Prostate gland (tissue), 2 donors: ENCODE measurements around the gene NTM. TPM values are rescaled to one million over a fixed set of nuclear protein-coding genes. Genes with fewer than 3 reads are reported as not detected.

Experiments
- DNase-seq: peaks from one replicate; pipeline ENCODE4 v3.0.0-alpha.2; 2019; ENCODE audit warnings: low spot score
- H3K27ac ChIP-seq, 2 donors: fragments of 200-600 bp; sonication (generic); 2 replicates each; pipeline ENCODE4 v1.5.1; 2017 to 2019
- H3K27me3 ChIP-seq: fragments of 200-600 bp; sonication (generic); replicated peaks from 2 replicates; pipeline ENCODE4 v1.5.1; 2019; ENCODE audit not compliant: insufficient read depth
- H3K36me3 ChIP-seq, 2 donors: fragments of 200-600 bp; sonication (generic); 1 replicate in 1 of 2; 2 replicates in 1 of 2; pipeline versions ENCODE4 v1.5.1 to v1.8.1; 2017 to 2019
- H3K4me1 ChIP-seq: fragments of 200-600 bp; sonication (generic); replicated peaks from 2 replicates; pipeline ENCODE4 v1.5.1; 2019
- H3K4me3 ChIP-seq, 2 donors: fragments of 200-600 bp; sonication (generic); 2 replicates each; pipeline ENCODE4 v1.5.1; 2017 to 2019
- H3K9me3 ChIP-seq: fragments of 200-600 bp; sonication (generic); 2 replicates; pipeline ENCODE4 v1.5.1; 2017
- CTCF ChIP-seq, 4 experiments: fragments of 200-600 bp in 2 of 4; fragments of 450-650 bp in 2 of 4; sonication (generic) in 2 of 4; IDR thresholded peaks; 1 replicate in 3 of 4; 2 replicates in 1 of 4; pipeline ENCODE4 v1.5.1; 2016 to 2019; ENCODE audit warnings: antibody characterized with exemption in 4 of 4, mild to moderate bottlenecking in 2 of 4, moderate library complexity in 2 of 4
- POLR2A ChIP-seq: fragments of 450-650 bp; IDR thresholded peaks from one replicate; pipeline ENCODE4 v1.6.1; 2016; ENCODE audit warnings: antibody characterized with exemption, mild to moderate bottlenecking
- POLR2AphosphoS5 ChIP-seq: sonication (generic); formaldehyde crosslinking; IDR thresholded peaks from one replicate; pipeline ENCODE4 v1.6.1; 2017; ENCODE audit warnings: antibody characterized with exemption
- WGBS: methylation state at CpG from one replicate; pipeline ENCODE4 v1.1.5; 2018; 5-methylcytosine and 5-hydroxymethylcytosine counted together
- intact Hi-C: fragments of 100-400 bp; cut with DNase I; formaldehyde crosslinking; loops from one replicate; pipeline ENCODE4 v1.14.2; 2022
- total RNA-seq, 2 donors: library from RNA; depleted of rRNA; stranded (reverse); fragments of >200 nt; gene quantifications; one replicate each; pipeline ENCODE4 v1.1.0, GENCODE V29; 2016

The NTM gene
- total RNA-seq, 2 donors from 2014 or later: 7.4 TPM; not detected in 1

DNA sequence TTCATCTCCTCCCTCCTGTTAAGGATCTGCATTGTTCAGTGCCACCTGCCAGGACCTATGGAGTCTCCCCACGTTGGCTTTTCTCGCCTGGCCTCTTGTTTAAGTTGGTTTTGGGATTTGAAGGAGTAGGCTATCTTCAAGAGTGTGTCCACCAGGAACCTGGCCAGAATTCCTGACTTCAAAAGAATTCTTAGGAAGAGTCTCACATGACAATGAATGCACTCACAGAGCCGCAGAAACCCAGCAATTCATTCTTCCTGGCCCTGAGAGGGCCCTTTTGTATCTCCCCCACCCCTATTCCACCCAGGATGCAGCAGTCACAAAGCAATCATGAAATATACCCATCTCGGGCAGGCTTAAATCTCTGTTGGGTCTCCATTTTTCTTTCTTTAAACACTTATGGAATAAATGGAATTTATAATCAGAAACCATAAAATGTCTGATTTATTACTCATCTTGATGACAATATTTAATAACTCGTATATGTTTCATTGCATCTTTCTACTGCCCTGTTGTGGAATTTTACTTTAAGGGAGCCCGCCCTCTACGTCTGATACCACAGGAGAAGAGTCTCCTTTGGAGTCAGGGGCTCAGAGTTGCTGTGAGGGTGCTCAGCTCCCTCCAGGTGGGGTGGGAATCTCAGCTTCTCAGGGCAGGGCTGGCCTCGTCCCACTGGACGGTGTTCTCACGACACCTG, 507.0 kb downstream of the NTM start:
- Histone ChIP-seq H3K27me3 (no peaks in the 10 kb centered on the region), H3K4me1 (no peaks in the 10 kb centered on the region), H3K4me3 (no peak overlapping the region), H3K9me3 (no peaks in the 10 kb centered on the region), H3K27ac (no peak overlapping the region), H3K36me3 (no peaks in the 10 kb centered on the region)
- intact Hi-C loops: no loop called here
- no peak for TF ChIP-seq POLR2AphosphoS5
- no peak for TF ChIP-seq POLR2A
- TF ChIP-seq CTCF (IDR thresholded peaks at IDR 0.05): no peak
- 71% methylated on average over 10 of the region's 10 CpGs for WGBS
- DNase-seq: no peak

DNA sequence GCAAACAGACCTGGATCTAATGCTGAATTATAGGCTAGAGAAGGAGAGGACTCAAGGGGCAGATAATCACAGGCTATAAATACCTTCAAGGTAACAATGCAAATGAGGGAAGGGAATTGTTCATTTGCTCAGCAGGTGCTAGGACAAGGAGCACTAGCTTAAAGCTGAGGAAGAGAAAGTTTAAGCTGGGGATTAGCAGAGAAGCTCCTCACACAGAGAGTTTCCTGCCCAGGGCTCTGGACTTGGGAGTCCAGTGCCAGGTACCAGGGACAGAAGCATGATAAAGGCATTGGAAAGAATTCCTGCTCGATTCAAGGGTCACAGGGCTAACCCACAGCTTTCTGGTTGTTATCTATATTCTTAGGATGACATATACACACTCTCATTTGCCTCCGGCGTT, 509.9 kb downstream of the NTM start:
- intact Hi-C loops: no loop called here
- H3K4me1 ChIP-seq: no peaks in the 10 kb centered on the region
- no peak overlapping the region for H3K4me3 ChIP-seq
- no peak for TF ChIP-seq POLR2AphosphoS5
- no peak for TF ChIP-seq CTCF (IDR thresholded peaks at IDR 0.05)
- no peak for TF ChIP-seq POLR2A
- H3K27ac ChIP-seq: no peak overlapping the region
- DNase-seq: no peak
- WGBS: 48% methylated on average over 3 of the region's 3 CpGs
- no peaks in the 10 kb centered on the region for H3K36me3 ChIP-seq
- no peaks in the 10 kb centered on the region for H3K9me3 ChIP-seq
- no peaks in the 10 kb centered on the region for H3K27me3 ChIP-seq

GRCh38 chr11:131880976-131881375, 510.6 kb downstream of the NTM start:
- DNase-seq: no peak
- no peaks in the 10 kb centered on the region for H3K36me3 ChIP-seq
- no peak overlapping the region for H3K27ac ChIP-seq
- intact Hi-C loops: no loop called here
- no peak for TF ChIP-seq CTCF (IDR thresholded peaks at IDR 0.05)
- TF ChIP-seq POLR2A: no peak
- no peak for TF ChIP-seq POLR2AphosphoS5
- no peaks in the 10 kb centered on the region for H3K4me1 ChIP-seq
- H3K27me3 ChIP-seq: no peaks in the 10 kb centered on the region
- 72% methylated on average over 6 of the region's 6 CpGs for WGBS
- no peak overlapping the region for H3K4me3 ChIP-seq
- H3K9me3 ChIP-seq: no peaks in the 10 kb centered on the region

GRCh38 chr11:131883332-131883731, 512.9 kb downstream of the NTM start:
- H3K4me3 ChIP-seq: no peak overlapping the region
- WGBS: 90% methylated on average over 6 of the region's 6 CpGs
- no peaks in the 10 kb centered on the region for H3K36me3 ChIP-seq
- DNase-seq: no peak
- no peak overlapping the region for H3K27ac ChIP-seq
- no peak for TF ChIP-seq POLR2AphosphoS5
- no peak for TF ChIP-seq POLR2A
- TF ChIP-seq CTCF (IDR thresholded peaks at IDR 0.05): no peak
- no peaks in the 10 kb centered on the region for H3K27me3 ChIP-seq
- H3K9me3 ChIP-seq: no peaks in the 10 kb centered on the region
- intact Hi-C loops: no loop called here
- H3K4me1 ChIP-seq: no peaks in the 10 kb centered on the region

- Histone ChIP-seq H3K4me1 (no peaks in the 10 kb centered on the region), H3K27ac (no peak overlapping the region), H3K9me3 (no peaks in the 10 kb centered on the region), H3K36me3 (no peaks in the 10 kb centered on the region), H3K4me3 (no peak overlapping the region), H3K27me3 (no peaks in the 10 kb centered on the region)
- WGBS: 72% methylated on average over 8 of the region's 8 CpGs
- TF ChIP-seq POLR2AphosphoS5: no peak
- no peak for TF ChIP-seq CTCF (IDR thresholded peaks at IDR 0.05)
- TF ChIP-seq POLR2A: no peak
- DNase-seq: no peak
- intact Hi-C loops: no loop called here
These were observed 514.2 kb downstream of the NTM start for GRCh38 chr11:131884461-131885073.
